Astrocyte of the cerebellum (primary cell): ENCODE measurements around the gene CHRNA4.
"Not testable (repeated sequence)": the region's sequence is repeated elsewhere in the genome, so short reads cannot be mapped to it uniquely, and the experiment has no call there.

Experiments used
- DNase-seq: peaks from one replicate; pipeline ENCODE4 v3.0.0-alpha.2; 2011; ENCODE audit warnings: low read depth
- H3K4me3 ChIP-seq: 2 replicates; pipeline ENCODE4 v1.5.1; 2011; ENCODE audit warnings: mild to moderate bottlenecking, low read depth, low read length, moderate library complexity
- CTCF ChIP-seq: IDR thresholded peaks from 2 replicates; pipeline ENCODE4 v1.5.1; 2012; ENCODE audit warnings: low read length, low read depth, moderate library complexity, mild to moderate bottlenecking; ENCODE audit errors: missing control alignments
- in situ Hi-C: cut with HindIII; loops from 2 replicates; pipeline ENCODE4 v1.10.0; 2017; ENCODE audit warnings: low sequenced_read_pairs

Gene CHRNA4

DNA sequence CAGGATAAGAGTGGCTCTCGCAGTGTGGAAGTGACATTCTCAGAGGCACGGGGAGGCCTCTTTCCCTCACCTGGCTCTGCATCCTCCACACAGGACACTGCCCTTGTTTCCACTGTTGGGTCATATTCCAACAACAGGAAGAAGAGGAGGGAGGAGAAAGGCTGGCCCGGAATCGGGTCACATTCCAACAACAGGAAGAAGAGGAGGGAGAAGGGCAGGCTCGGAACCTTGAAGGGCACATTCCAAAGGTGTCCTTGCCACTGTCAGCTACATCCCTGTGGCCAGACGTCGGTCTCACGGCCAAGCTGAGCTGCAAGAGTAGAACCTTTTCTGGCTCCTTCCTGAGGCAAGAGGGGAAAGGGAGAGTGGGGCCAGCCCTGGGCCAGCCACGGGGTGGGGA lies 25.4 kb downstream of the CHRNA4 start:
- TF ChIP-seq CTCF = no peak
- DNase-seq = no peak
- no peak overlapping the region for H3K4me3 ChIP-seq
- in situ Hi-C loops = no loop called here

DNA sequence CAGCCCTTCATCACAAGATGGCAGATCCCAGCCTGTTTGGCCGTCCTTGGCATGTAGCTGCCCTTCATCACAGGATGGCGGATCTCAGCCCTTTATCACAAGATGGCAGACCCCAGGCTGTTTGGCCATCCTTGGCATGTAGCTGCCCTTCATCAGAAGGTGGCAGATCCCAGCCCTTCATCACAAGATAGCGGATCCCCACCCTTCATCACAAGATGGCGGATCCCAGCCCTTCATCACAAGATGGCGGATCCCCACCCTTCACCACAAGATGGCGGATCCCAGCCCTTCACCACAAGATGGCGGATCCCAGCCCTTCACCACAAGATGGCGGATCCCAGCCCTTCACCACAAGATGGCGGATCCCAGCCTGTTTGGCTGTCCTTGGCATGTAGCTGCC lies 26.1 kb downstream of the CHRNA4 start:
- H3K4me3 ChIP-seq, DNase-seq, in situ Hi-C loops: not testable (repeated sequence)

- no peak overlapping the region for H3K4me3 ChIP-seq
- in situ Hi-C loops = no loop called here
- no peak for TF ChIP-seq CTCF
- no peak for DNase-seq
Observed at GRCh38 chr20:63334356-63334755, 26.8 kb downstream of the CHRNA4 start.

DNA sequence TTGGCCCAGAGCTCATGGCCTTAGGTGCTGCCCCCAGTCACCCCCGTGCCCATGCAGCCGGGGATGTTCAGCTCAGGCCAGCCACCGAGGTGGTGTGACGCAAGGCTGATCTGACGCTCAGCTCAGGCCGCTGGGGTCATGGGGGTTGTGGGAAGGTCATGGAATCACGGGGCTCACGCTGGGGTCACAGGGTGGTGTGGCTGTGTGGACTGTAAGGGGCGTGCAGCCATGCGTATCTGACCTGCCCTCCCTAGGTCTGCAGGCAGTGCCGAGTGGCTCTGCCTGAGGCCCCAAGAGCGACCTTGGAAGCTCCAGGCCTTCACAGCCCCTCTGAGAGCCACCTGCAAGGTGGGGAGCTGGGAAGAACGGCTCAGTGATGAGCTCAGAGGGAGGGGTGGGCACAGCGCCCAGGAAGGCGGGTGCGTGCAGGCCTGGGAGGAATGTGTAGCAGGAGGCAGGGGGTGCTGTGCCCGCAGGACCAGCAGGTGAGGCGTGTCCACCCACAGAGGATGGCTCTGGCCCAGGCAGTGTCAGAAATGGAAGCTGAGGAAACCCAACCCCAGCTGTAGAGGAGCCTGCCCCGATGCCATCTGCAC lies 27.8 kb downstream of the CHRNA4 start:
- in situ Hi-C loops = no loop called here
- no peak for TF ChIP-seq CTCF
- DNase-seq = no peak
- H3K4me3 ChIP-seq = no peak overlapping the region

GRCh38 chr20:63332488-63333240 lies 28.5 kb downstream of the CHRNA4 start:
- in situ Hi-C loops = no loop called here
- DNase-seq = no peak
- H3K4me3 ChIP-seq = no peak overlapping the region
- no peak for TF ChIP-seq CTCF

GRCh38 chr20:63331741-63332400 lies 29.3 kb downstream of the CHRNA4 start:
- in situ Hi-C loops = no loop called here
- TF ChIP-seq CTCF = no peak
- H3K4me3 ChIP-seq = no peak overlapping the region
- no peak for DNase-seq

DNA sequence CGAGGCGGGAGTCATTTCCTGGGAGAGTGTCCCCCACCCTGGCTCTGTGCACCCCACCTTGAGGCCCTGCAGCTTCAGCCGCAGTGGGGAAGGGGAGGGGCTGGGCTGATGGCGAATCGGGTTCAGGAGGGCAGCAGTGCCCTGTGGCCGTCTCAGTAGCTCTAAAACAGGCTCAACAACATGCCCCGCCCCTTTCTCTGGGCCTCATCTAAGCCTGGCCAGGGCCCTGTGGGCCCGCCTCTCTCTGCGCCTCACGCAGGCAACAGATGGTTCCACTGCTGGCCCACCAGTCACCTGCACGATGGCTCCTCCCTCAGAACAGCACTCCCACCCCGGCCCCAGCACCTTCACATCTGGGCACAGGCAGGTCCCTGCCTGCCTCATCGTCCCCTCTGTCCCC lies 30.2 kb downstream of the CHRNA4 start:
- TF ChIP-seq CTCF = no peak
- in situ Hi-C loops = no loop called here
- H3K4me3 ChIP-seq = no peak overlapping the region
- DNase-seq = no peak
